ENCODE results near the gene ABLIM3.

Gene ABLIM3

GRCh38 chr5:149219584-149219983 lies 78.3 kb downstream of the ABLIM3 start:
- DNase-seq (ENCODE audit: low spot score) = no peak

GRCh38 chr5:149220750-149221149 lies 79.5 kb downstream of the ABLIM3 start:
- no peak for DNase-seq (ENCODE audit: low spot score)

- no peak for DNase-seq (ENCODE audit: low spot score)
These were observed 80.0 kb downstream of the ABLIM3 start for GRCh38 chr5:149221326-149221725.

GRCh38 chr5:149221731-149222342 lies 80.5 kb downstream of the ABLIM3 start:
- DNase-seq (ENCODE audit: low spot score) = no peak

GRCh38 chr5:149223081-149223848 lies 82.0 kb downstream of the ABLIM3 start:
- no peak for DNase-seq (ENCODE audit: low spot score)

GRCh38 chr5:149224282-149224681 lies 83.0 kb downstream of the ABLIM3 start:
- no peak for DNase-seq (ENCODE audit: low spot score)

GRCh38 chr5:149227168-149227826 lies 86.0 kb downstream of the ABLIM3 start:
- DNase-seq (ENCODE audit: low spot score) = no peak

- DNase-seq (ENCODE audit: low spot score) = no peak
These were observed 87.5 kb downstream of the ABLIM3 start for GRCh38 chr5:149228618-149229297.

- DNase-seq (ENCODE audit: low spot score) = no peak
These were observed 88.1 kb downstream of the ABLIM3 start for GRCh38 chr5:149229298-149229937.

GRCh38 chr5:149235841-149236240 lies 94.5 kb downstream of the ABLIM3 start:
- no peak for DNase-seq (ENCODE audit: low spot score)

- no peak for DNase-seq (ENCODE audit: low spot score)
These were observed 96.4 kb downstream of the ABLIM3 start for GRCh38 chr5:149237662-149238061.

GRCh38 chr5:149238540-149238939 lies 97.2 kb downstream of the ABLIM3 start:
- DNase-seq (ENCODE audit: low spot score) = no peak

GRCh38 chr5:149239917-149240316 lies 98.6 kb downstream of the ABLIM3 start:
- no peak for DNase-seq (ENCODE audit: low spot score)

- DNase-seq (ENCODE audit: low spot score) = peak; percentile 19
These were observed 99.2 kb downstream of the ABLIM3 start for GRCh38 chr5:149240354-149240998.

- DNase-seq (ENCODE audit: low spot score) = no peak
These were observed 101.0 kb downstream of the ABLIM3 start for GRCh38 chr5:149242339-149242738.

GRCh38 chr5:149246906-149247305 lies 105.6 kb downstream of the ABLIM3 start:
- no peak for DNase-seq (ENCODE audit: low spot score)

GRCh38 chr5:149247726-149248125 lies 106.4 kb downstream of the ABLIM3 start:
- no peak for DNase-seq (ENCODE audit: low spot score)

- DNase-seq (ENCODE audit: low spot score) = no peak
These were observed 110.3 kb downstream of the ABLIM3 start for GRCh38 chr5:149251546-149251945.

GRCh38 chr5:149254506-149254905 lies 113.2 kb downstream of the ABLIM3 start:
- no peak for DNase-seq (ENCODE audit: low spot score)

- DNase-seq (ENCODE audit: low spot score) = no peak
These were observed 115.2 kb downstream of the ABLIM3 start for GRCh38 chr5:149256451-149256850.

GRCh38 chr5:149257131-149257530 lies 115.8 kb downstream of the ABLIM3 start:
- DNase-seq (ENCODE audit: low spot score) = no peak

All from germinal center (tissue), 1 donor.